BJ (cell line): ENCODE measurements around the gene GPER1. TPM values are rescaled to one million over a fixed set of nuclear protein-coding genes. Genes with fewer than 3 reads are reported as not detected.

Experiments used
- CTCF ChIA-PET: fragments of 350-600 bp; formaldehyde crosslinking; extraction: SDS; loops from one replicate; lab custom pipeline; 2021; ENCODE audit warnings: antibody characterized with exemption, inconsistent platforms; lab: Yijun Ruan, JAX
- POLR2A ChIA-PET: fragments of 300-600 bp; sonication (Branson Sonifier 250); formaldehyde crosslinking; extraction: SDS; loops from one replicate; lab custom pipeline; 2021; ENCODE audit warnings: antibody characterized with exemption; lab: Charles Lee
- DNase-seq: peaks from one replicate; pipeline ENCODE4 v3.0.0-alpha.2; 2011; ENCODE audit warnings: low read depth
- H3K27me3 ChIP-seq: 2 replicates; pipeline ENCODE4 v1.6.0; 2011; ENCODE audit warnings: low read length; ENCODE audit not compliant: control insufficient read depth, insufficient read depth
- H3K36me3 ChIP-seq: 2 replicates; pipeline ENCODE4 v1.5.1; 2011; ENCODE audit warnings: low read length; ENCODE audit not compliant: control insufficient read depth, insufficient read depth
- H3K4me3 ChIP-seq: 2 replicates; pipeline ENCODE4 v1.5.1; 2011; ENCODE audit warnings: low read depth, mild to moderate bottlenecking, control low read depth, low read length
- polyA plus RNA-seq: library from polyadenylated mRNA; depleted of rRNA; stranded (reverse); fragments of >200 nt; gene quantifications from 2 replicates; pipeline ENCODE4 v1.2.3, GENCODE V29; 2011
- TF ChIP-seq, protein P1 (sequence below): IDR thresholded peaks from 2 replicates; pipeline ENCODE4 v1.5.1; 2011; ENCODE audit warnings: low read depth, mild to moderate bottlenecking, control low read depth, inconsistent platforms, low read length, moderate library complexity; ENCODE audit not compliant: insufficient read depth

Gene GPER1
- polyA plus RNA-seq, 1 experiment: 3.1 TPM

DNA sequence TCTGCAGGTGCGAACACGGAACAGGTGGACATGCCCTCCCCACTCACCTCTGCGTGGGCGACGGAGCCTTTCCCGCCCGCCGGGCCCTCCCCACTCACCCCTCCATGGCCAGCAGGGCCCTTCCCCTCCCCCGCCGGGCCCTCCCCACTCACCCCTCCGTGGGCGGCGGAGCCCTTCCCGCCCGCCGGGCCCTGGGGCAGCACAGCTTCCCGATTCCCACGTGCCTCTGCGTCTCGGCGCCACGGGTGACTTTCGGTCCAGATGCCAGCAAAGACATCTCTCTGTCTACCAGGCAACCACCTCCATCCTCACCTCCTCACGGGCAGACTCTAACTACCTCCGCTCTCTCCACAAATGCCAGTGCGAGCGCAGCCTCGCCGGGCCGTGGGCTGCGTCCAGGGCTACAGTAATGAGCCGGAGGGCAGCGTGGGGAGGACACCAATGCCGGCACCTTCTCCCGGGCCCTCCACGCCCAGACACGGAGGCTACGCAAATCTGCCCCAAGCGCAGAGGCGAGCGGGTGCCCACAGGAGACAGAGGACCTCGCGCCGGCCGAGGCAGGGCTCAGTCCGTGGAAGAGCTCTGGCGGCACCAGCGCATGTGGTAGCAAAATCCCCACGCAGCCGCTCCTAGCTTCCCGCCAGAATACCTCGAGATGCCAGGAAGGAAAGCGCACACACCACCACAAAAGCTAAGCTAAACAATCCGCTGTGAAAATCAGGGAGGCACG is 21.8 kb downstream of the GPER1 start:
- ChIA-PET CTCF (no interaction called here), POLR2A (no interaction called here)
- H3K27me3 ChIP-seq: no peaks in the 10 kb centered on the region
- DNase-seq: no peak
- H3K36me3 ChIP-seq: no peaks in the 10 kb centered on the region
- TF ChIP-seq, protein P1, sequence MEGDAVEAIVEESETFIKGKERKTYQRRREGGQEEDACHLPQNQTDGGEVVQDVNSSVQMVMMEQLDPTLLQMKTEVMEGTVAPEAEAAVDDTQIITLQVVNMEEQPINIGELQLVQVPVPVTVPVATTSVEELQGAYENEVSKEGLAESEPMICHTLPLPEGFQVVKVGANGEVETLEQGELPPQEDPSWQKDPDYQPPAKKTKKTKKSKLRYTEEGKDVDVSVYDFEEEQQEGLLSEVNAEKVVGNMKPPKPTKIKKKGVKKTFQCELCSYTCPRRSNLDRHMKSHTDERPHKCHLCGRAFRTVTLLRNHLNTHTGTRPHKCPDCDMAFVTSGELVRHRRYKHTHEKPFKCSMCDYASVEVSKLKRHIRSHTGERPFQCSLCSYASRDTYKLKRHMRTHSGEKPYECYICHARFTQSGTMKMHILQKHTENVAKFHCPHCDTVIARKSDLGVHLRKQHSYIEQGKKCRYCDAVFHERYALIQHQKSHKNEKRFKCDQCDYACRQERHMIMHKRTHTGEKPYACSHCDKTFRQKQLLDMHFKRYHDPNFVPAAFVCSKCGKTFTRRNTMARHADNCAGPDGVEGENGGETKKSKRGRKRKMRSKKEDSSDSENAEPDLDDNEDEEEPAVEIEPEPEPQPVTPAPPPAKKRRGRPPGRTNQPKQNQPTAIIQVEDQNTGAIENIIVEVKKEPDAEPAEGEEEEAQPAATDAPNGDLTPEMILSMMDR: no peak
- no peak overlapping the region for H3K4me3 ChIP-seq

DNA sequence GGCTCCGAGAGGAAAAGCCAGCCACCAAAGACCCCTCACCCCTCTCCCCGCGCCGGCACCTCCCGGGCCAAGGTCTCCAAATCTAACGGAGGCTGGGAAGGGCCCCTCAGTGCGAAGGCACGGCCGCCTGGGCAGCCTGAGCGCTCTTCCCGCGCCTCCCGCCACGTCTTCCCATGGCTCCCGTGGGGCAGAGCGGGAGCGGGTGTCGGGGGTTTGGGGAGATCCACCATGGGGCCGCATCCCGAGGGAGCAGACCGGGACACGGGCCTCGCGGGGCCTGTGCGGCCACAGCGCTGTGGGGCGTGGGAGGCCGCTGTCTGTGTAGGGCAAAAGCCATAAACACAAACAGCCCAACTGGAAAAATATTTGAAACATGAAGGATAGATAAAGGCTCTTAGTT is 22.4 kb downstream of the GPER1 start:
- DNase-seq: no peak
- Histone ChIP-seq H3K36me3 (no peaks in the 10 kb centered on the region), H3K27me3 (no peaks in the 10 kb centered on the region), H3K4me3 (no peak overlapping the region)
- ChIA-PET POLR2A (no interaction called here), CTCF (no interaction called here)
- TF ChIP-seq, protein P1: no peak

DNA sequence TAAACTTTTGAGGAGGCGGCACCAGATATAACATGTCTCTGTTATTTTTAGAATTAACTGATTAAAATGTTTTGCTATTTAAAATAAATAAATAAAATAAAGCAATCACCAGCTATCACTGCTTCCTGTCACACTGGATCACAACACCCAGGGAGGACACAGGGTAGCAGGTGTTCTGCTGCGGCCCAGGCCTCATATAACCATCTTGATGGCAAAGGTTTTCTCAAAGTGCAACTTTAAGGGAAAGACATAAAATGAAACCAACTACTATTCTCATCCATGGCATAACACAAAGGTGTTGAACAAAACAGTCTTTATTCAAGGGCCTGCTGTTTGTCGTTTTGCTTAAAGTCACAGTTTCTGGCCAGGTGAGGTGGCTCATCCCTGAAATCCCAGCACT is 23.2 kb downstream of the GPER1 start:
- H3K27me3 ChIP-seq: no peaks in the 10 kb centered on the region
- DNase-seq: no peak
- CTCF ChIA-PET: interaction anchor here (0.9 kb wide), 1 partner anchor 12 kb away, joined by 3 read pairs; no protein-coding TSS in a partner anchor
- H3K36me3 ChIP-seq: no peaks in the 10 kb centered on the region
- TF ChIP-seq, protein P1: no peak
- POLR2A ChIA-PET: no interaction called here
- no peak overlapping the region for H3K4me3 ChIP-seq

DNA sequence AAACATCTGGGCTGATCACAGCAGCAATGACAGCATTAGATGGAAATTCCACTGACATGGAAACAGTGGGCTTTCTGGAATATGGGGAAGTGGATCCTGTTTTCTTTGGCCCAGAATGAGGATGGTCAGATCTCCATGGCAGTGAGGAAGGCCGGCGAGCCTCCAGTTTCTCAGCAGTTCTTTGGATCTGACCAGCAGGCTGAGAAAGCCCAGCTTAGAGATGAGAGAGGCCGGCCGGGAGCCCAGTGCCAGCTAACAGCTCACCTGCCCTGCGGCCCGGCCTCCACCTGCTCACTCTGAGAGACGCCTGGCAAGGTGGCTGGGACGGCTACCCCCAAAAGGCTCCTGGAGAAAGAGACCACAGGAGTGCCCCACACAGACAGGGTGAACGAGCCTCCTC is 24.2 kb downstream of the GPER1 start:
- H3K27me3 ChIP-seq: no peaks in the 10 kb centered on the region
- TF ChIP-seq, protein P1: no peak
- CTCF ChIA-PET: interaction anchor here (1.5 to 2.4 kb wide), 2 partner anchors 26 to 119 kb away, joined by 4 to 6 read pairs; no protein-coding TSS in a partner anchor
- POLR2A ChIA-PET: no interaction called here
- no peak for DNase-seq
- H3K36me3 ChIP-seq: no peaks in the 10 kb centered on the region
- no peak overlapping the region for H3K4me3 ChIP-seq

DNA sequence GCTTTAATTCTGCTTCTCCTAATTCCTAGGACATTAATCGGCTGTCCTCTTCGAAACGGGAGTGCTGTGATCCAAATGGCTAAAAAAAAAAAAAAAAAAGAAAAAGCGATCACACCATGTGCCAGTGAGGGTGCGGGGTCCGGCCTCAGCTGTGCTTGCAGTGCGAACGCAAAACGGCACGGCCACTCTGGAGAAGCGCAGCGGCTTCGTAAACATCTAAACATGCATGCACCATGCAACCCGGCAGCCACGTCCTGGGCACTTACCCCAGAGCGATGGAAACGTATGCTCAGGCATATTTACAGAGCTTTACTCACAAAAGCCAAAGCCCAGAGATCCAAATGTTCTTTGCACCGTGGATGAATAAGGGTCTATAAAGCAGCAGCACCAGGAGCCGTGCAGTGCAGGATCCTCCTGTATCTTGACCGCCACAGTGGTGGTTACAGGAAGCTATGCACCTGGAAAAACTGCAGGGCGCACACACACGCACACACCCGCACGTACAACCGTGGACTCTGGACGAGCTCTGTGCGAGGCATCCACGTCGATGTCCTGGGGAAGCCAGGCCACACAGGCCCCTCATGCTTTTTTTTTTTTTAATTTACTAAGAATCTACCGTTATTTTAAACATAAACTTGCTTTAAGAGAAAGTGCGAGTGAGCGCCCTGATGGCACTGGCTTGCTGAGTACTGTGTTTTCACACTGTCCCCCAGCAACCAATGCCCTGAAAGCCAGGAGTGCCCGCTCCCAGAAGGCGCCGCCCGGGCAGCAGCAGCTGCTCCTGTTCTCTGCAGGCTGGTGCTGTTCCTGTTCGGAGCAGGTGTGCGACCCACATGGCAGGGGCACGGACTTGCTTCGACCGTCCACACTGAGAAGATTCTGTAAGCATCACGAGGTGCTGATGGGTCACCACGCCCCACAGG is 25.0 kb downstream of the GPER1 start:
- Histone ChIP-seq H3K27me3 (no peaks in the 10 kb centered on the region), H3K4me3 (no peak overlapping the region), H3K36me3 (no peaks in the 10 kb centered on the region)
- no peak for DNase-seq
- TF ChIP-seq, protein P1: no peak
- ChIA-PET POLR2A (no interaction called here), CTCF (interaction anchor here (1.5 to 2.4 kb wide), 2 partner anchors 27 to 120 kb away, joined by 4 to 6 read pairs; no protein-coding TSS in a partner anchor)
